HG02973 (cell line): ENCODE measurements around the gene GAB2.
"Not testable (repeated sequence)": the region's sequence is repeated elsewhere in the genome, so short reads cannot be mapped to it uniquely, and the experiment has no call there.

Source experiments
- ATAC-seq: cut with Tn5 transposase; IDR thresholded peaks from one replicate; pipeline ENCODE4 v1.9.1; 2021; ENCODE audit warnings: moderate library complexity; ENCODE audit not compliant: unreplicated experiment

Gene GAB2

GRCh38 chr11:78417175-78417887 is at the start of gene GAB2:
Gene GAB2 (minus strand): TSS chr11:78417820. CDS start chr11:78417720, 100 bp downstream.
- ATAC-seq: peak; percentile 4

DNA sequence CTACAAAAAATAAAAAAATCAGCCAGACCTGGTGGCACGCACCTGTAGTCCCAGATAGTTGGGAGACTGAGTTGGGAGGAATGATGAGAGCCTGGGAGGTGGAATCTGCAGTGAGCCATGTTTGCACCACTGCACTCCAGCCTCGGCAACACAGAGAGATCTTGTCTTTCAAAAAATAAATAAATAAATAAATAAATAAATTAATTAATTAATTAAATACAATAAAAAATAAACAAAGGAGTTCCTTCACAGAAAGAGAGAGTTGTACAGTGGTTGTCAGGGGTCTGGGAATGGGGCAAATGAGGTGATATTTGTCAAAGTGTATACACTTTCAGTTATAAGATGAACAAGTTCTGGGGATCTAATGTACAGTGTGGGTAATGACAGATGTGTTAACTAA is 49.8 kb upstream of the GAB2 start:
- no peak for ATAC-seq

DNA sequence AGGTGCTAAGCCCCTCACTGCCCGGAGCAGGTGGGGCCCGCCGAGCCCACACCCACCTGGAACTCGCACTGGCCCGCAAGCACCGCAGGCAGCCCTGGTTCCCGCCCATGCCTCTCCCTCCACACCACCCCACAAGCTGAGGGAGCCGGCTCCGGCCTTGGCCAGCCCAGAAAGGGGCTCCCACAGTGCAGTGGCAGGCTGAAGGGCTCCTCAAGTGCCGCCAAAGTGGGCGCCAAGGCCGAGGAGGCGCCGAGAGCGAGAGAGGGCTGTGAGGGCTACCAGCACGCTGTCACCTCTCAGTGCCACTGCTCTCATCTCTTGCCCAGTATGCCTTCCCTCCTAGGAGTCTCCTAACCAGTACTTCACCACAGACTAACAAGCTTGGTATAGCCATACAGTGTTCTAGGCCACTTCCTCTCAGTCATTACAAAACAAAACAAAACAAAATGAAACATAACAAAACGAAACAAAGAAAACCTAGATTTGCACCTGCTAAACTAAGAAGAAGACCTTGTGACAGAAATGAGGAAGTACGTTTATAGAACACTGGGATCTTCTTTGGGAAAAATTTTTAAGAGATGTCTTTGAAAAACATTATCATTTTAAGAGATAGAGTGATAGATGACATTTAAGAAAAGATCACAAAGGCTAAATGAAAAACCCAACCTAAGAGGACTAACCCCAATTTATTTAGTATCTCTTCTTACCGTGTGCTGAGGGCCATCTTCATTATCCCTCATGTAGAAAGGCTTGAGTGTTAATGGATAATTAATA is 47.7 kb upstream of the GAB2 start:
- ATAC-seq: peak; percentile 98

DNA sequence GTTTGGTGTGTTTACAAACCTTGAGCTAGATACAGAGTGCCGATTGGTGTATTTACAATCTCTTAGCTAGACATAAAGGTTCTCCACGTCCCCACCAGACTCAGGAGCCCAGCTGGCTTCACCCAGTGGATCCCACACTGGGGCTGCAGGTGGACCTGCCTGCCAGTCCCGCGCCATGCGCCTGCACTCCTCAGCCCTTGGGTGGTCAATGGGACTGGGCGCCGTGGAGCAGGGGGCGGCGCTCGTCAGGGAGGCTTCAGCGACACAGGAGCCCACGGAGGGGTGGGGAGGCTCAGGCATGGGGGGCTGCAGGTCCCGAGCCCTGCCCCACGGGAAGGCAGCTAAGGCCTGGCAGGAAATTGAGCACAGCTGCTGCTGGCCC is 47.2 kb upstream of the GAB2 start:
- not testable (repeated sequence) for ATAC-seq

GRCh38 chr11:78460471-78460870 is 42.9 kb upstream of the GAB2 start:
- no peak for ATAC-seq

- ATAC-seq: no peak
Observed at GRCh38 chr11:78459738-78460137, 42.1 kb upstream of the GAB2 start.

GRCh38 chr11:78457448-78457847 is 39.8 kb upstream of the GAB2 start:
- ATAC-seq: no peak

- no peak for ATAC-seq
Observed at GRCh38 chr11:78453140-78453935, 35.7 kb upstream of the GAB2 start.

DNA sequence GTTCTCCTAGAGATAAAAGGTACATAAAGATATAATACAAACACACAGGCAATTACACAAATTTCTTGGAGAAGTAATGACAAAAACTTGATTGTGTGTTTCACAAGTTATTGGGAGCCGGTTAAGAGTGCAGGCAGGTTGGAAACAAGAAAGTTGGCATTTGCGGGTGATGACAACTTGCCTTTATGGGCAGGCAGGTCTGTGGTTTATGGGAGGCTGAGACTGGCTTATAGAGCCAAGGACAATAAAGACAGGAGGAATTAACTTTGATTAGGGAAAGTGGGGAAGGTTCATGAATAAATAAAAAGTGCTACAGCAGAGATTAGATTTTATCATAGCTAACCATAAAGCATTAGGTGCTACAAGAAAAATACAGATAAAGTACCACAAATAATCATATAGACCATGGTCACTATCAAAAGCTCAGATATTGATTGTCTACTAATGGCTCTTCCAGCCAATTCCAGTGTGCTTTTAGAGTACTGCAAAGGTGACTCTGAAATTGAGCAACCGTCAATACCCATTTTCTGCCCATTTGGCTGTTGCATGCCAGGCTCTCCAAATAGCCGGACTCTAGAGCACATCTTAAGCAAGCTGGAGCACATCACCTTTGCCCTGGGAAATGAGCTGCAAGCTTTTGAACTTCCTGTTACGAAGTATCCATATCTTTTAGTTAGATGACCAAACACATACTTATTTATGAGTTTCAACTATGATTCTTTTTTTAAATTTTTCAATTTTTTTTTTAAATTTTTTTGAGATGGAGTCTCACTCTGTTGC is 33.9 kb upstream of the GAB2 start:
- ATAC-seq: no peak

GRCh38 chr11:78450866-78451265 is 33.2 kb upstream of the GAB2 start:
- ATAC-seq: no peak

DNA sequence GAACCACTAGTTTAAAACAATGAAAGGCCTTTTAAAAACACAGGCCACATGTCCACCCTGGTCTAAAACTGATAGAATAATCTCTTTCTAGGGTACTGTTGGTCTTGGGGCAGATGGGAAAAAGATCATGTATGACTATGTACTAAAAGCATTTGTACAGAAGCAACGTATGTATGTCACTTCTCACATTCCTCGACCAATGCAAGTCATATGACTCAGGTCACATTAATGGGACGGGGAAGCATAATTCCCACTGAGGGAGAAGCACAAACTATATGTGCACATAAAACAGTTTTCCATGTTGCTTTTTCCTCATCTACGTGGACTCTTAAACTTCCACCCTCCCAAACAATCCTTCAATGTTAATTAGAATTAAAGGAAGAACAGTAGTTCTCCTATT is 32.2 kb upstream of the GAB2 start:
- ATAC-seq: no peak

- ATAC-seq: no peak
Observed at GRCh38 chr11:78446210-78446609, 28.6 kb upstream of the GAB2 start.

DNA sequence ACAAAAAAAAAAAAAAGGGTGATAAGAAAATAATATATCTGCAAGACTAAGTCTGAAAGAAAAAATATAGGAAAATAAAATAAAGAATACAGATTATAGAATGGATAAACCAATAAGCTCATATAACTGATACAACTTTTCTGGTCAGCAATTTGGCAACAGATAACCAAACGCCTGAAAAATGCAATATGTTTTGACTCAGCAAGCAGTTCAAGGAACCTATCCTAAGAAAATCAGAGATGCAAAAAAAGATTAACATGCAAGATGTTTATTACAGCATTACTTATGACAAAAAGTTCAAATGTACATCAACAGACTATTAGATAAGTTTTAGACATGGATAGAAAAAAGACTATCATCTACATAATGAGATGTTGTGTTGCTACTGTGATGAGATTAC is 27.1 kb upstream of the GAB2 start:
- no peak for ATAC-seq

DNA sequence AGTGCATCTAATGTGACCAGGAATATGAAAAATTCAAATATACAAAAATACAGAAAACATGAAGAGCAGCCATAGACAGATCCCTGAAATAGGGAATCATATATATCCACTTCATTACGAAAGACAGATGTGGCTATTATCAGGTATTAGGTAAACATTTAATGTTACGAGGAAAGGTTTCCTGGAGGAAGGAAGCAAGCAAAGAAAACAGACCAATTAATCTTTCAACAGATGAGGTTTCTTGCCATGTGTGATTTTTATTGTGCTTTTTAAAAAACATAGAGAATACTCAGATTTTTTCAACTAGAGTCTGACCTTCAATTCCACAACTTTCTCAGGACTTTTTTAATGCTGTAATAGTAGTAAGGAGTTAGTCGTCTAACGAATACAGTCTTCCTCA is 24.3 kb upstream of the GAB2 start:
- ATAC-seq: no peak

- peak; percentile 84 for ATAC-seq
Observed at GRCh38 chr11:78438298-78438975, 20.8 kb upstream of the GAB2 start.

- ATAC-seq: no peak
Observed at GRCh38 chr11:78432956-78433355, 15.3 kb upstream of the GAB2 start.

DNA sequence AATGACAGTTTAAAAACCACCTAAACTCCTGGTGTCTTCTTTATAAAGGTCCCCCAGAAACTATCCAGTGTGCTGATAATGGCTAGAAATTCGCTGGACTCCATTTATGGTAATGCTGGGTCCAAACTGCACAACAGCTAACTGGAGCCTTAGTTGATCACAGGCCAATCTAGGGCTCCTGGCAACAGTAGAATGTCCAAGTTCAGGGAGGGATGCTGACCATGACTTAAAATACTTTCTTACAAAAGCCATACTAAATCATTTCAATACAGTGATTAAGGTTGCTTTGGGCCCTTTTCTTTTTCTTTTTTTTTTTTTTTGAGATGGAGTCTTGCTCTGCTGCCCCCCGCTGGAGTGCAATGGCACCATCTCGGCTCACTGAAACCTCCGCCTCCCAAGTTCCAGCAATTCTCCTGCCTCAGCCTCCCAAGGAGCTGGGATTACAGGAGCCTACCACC is 14.5 kb upstream of the GAB2 start:
- no peak for ATAC-seq

- no peak for ATAC-seq
Observed at GRCh38 chr11:78429660-78430059, 12.0 kb upstream of the GAB2 start.

DNA sequence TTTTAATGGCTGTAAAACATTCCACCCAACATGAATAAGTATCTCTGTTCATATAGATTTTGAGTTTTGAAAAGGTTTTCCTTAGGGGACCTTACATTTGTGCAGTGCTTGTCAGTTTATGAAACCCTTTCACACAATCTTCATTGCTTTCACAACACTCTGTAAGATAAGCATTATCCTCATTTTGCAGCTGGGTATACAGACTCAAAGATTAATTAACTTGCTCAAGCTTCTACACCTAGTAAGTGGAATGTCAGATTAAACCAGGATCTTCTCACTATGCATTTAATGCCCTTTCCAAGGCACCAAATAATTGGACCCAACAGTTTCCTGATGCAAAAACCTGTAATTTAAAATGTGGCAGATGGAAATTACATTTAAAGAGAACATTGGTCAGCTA is 11.6 kb upstream of the GAB2 start:
- ATAC-seq: no peak

DNA sequence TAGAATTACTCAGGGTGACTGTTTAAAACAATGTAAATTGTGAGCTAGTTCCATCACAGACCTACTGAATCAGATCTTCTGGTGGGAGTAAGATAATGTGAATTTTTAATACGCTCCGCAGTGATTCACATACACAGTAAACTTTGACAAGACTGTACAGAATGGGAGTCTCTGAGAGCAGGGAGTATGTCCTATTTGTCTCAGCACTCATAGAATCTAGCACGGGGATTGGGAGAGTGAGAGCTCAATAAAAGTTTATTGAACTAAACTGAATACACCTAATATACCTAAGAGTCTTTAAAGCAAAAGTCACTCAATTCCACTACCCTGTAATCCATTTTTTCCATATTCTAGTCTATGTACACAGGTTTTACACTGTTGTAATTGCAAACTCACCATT is 11.2 kb upstream of the GAB2 start:
- ATAC-seq: no peak
